GM18498 (cell line): ENCODE measurements around the gene GRK5.

Experiments used
- ATAC-seq: cut with Tn5 transposase; IDR thresholded peaks from one replicate; pipeline ENCODE4 v1.9.1; 2021; ENCODE audit warnings: mild to moderate bottlenecking, moderate library complexity; ENCODE audit not compliant: unreplicated experiment

The GRK5 gene

GRCh38 chr10:119374236-119374635, 166.9 kb downstream of the GRK5 start:
- no peak for ATAC-seq

DNA sequence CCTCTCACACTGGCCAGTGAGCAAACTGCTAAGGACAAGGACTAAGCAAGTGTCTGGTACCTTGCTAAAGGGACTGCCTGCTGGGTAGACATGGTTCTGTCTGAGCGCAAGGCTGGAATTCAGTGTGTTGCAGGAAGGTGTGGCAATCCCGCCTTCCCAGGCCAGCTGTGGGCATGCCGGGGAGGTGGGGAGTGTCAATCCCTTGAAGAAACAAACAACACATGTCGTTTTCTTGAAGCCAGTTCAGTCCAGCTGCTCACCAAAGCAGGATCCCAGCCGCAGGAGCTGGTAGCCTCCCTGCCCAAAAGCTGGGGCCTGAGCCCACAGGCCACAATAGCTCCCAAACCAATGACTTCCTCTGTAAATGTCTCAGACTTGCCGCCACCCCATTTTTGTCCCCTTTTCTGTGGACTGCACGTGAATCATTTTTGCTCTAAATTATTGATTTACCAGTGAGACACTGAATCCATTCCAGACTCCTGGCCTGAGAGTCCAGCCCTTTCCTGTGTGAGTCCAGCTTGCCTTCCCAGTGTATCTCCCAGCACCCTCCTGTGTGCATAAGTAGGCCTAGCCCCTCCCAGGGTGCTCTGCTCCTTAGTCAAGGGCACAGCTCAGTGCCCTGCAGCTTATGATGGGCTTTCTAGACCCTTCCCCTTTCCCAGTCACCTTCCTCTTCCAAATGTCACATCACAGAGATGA, 168.4 kb downstream of the GRK5 start:
- no peak for ATAC-seq

GRCh38 chr10:119377451-119377957, 170.1 kb downstream of the GRK5 start:
- no peak for ATAC-seq

GRCh38 chr10:119377958-119378736, 170.8 kb downstream of the GRK5 start:
- ATAC-seq: no peak

GRCh38 chr10:119378737-119379067, 171.3 kb downstream of the GRK5 start:
- ATAC-seq: no peak

- no peak for ATAC-seq
Observed at GRCh38 chr10:119379466-119380071, 172.2 kb downstream of the GRK5 start.

DNA sequence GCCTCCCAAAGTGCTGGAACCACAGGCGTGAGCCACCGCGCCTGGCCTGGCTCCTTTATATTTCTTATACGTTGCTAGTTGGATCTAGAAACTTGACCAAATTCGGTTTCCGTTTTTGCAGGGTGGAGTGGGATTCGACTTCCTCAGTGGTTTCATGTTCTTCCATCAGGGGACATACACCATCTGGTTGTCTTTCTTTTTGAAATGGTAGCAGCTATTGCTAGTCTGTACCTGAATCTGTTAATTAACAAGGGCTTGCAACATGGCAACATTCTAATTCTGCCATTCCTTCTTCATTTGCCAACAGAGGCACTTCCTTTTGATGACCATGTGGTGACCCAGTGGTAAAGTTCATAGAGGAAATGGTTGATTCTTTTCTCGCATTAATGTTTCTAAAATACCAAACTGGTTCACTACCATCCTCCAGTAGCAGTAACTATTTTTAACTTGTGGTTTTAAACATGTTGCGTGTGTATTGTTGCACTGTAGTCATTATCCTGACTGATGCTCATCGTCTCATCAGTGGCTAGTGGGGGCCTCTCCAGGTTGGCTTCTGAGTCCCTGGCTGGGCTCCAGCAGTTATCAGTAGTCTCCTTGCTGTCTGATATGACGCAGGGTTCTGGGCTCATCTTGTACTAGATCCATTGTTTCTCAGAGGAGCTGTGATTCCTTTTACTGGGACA, 175.9 kb downstream of the GRK5 start:
- no peak for ATAC-seq

GRCh38 chr10:119384127-119384526, 176.8 kb downstream of the GRK5 start:
- ATAC-seq: no peak

- ATAC-seq: no peak
Observed at GRCh38 chr10:119386666-119387065, 179.3 kb downstream of the GRK5 start.

DNA sequence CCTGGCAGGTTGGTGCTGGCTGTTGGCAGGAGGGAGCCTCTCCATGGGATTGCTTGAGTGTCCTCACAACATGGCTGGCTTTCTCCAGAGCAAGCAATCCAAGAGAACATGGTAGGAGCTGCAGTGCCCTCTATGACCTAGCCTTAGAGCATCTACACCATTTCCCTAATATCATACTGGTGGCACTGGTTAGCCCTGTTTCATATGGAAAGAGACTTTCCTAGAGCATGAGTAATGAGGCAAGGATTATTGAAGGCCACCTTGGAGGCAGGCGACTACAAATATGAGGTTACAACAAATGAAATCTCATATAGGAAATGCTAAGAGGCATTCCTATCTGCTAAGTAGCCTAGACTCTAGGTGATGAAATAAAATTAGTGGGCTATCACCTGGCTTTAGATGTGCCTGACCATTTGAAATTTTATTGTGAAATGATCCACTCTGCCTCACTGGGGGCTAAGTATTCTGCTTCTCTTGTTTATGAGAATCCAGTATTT, 181.5 kb downstream of the GRK5 start:
- no peak for ATAC-seq

- ATAC-seq: no peak
Observed at GRCh38 chr10:119391440-119392251, 184.3 kb downstream of the GRK5 start.

- ATAC-seq: no peak
Observed at GRCh38 chr10:119393019-119393418, 185.6 kb downstream of the GRK5 start.

- no peak for ATAC-seq
Observed at GRCh38 chr10:119393421-119393820, 186.1 kb downstream of the GRK5 start.

- no peak for ATAC-seq
Observed at GRCh38 chr10:119393845-119394244, 186.5 kb downstream of the GRK5 start.

GRCh38 chr10:119394657-119395279, 187.4 kb downstream of the GRK5 start:
- ATAC-seq: no peak

DNA sequence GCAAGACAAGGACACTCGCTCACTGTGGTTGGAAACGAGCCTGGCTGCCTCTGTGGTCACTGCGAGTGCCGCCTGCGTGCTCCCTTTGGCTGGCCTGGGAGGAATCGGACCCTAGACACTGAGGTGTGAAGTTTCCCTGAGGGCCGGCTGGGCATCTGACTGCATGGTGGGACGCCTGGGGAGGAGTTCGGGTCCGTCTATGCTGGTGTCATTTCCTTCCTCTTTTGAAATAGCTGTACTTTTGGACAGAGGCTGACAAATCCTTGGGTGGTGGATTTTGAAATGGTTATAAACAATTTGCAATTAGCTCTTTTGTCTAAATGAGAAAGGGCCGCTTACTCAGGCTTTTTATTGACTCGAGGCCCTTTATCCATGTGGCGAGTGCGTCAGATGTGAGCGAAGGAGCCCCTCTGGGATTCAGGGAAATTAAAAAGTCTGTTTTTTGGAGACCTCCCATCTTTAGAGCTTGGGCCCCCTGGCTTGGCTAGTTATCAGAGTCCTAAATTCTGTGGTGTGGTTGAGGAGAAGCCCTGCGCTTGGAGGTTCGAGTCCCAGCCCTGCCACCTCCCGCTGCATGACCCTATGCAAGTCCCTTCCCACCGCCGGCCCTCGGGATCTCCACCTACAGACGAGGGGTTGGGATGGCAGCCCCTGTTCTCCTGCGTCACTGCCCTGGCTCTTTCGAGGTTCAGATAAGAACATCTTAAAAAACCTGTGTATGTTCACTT, 188.1 kb downstream of the GRK5 start:
- ATAC-seq: no peak

- no peak for ATAC-seq
Observed at GRCh38 chr10:119396008-119396708, 188.8 kb downstream of the GRK5 start.

DNA sequence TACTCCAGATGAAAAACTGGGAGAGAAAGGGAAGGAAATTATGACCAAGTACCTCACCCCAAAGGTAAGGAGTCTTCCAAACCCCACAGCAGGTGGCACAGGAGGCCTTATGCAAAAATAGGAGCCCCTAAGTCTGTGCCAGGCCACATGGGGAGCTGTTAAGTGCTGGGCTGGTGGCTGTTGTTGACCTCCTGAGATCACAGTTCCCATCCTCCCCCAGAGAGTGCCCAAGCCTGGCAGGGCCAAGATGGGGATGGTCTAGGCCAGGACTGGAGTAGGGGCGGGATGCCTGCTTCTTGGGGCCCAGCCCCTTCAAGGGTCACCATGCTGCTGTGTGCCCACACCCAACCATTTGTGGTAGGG, 189.3 kb downstream of the GRK5 start:
- no peak for ATAC-seq

GRCh38 chr10:119397416-119397815, 190.0 kb downstream of the GRK5 start:
- no peak for ATAC-seq
